CD4-positive, alpha-beta memory T cell (primary cell): Measurements from ENCODE around the gene MYO9B. TPM values are rescaled to one million over a fixed set of nuclear protein-coding genes. Genes with fewer than 3 reads are reported as not detected.
A peak's percentile ranks its signal among the peaks of the same experiment; 100 is the strongest.
"Not testable (repeated sequence)": the region's sequence is repeated elsewhere in the genome, so short reads cannot be mapped to it uniquely, and the experiment has no call there.

Source experiments
- CTCF ChIA-PET: fragments of 350-600 bp; sonication (Branson Sonifier 250); formaldehyde crosslinking; loops from one replicate; lab custom pipeline; 2021; ENCODE audit warnings: inconsistent platforms; ENCODE audit not compliant: partially characterized antibody; lab: Charles Lee
- POLR2A ChIA-PET: fragments of 350-600 bp; sonication (Branson Sonifier 250); formaldehyde crosslinking; loops from one replicate; lab custom pipeline; 2021; ENCODE audit not compliant: partially characterized antibody; lab: Charles Lee
- DNase-seq, 5 donors: peaks; one replicate each; pipeline versions ENCODE4 v3.0.0 to v3.0.0-alpha.2; 2020 to 2022; ENCODE audit warnings: mixed read lengths in 1 of 5
- H3K27ac ChIP-seq: one replicate; pipeline ENCODE4 v1.7.0; 2013; ENCODE audit warnings: low read depth, low read length
- H3K27me3 ChIP-seq: 2 replicates; pipeline ENCODE4 v1.7.0; 2013; ENCODE audit warnings: mild to moderate bottlenecking, low read length, moderate library complexity; ENCODE audit not compliant: insufficient read depth
- H3K36me3 ChIP-seq: 2 replicates; pipeline ENCODE4 v1.7.0; 2013; ENCODE audit warnings: mild to moderate bottlenecking, low read length, moderate library complexity; ENCODE audit not compliant: insufficient read depth
- H3K4me1 ChIP-seq: 2 replicates; pipeline ENCODE4 v1.7.0; 2013; ENCODE audit warnings: mild to moderate bottlenecking, low read length, moderate library complexity; ENCODE audit not compliant: insufficient read depth
- H3K4me3 ChIP-seq, 2 donors: one replicate each; pipeline ENCODE4 v1.7.0; 2013; ENCODE audit warnings: low read length in 2 of 2, mild to moderate bottlenecking in 1 of 2
- H3K9me3 ChIP-seq, 2 donors: one replicate each; pipeline ENCODE4 v1.7.0; 2013; ENCODE audit warnings: low read length in 2 of 2, control low read depth in 1 of 2; ENCODE audit not compliant: control insufficient read depth in 1 of 2
- H3K27ac Mint-ChIP-seq, 7 donors: one replicate each; pipeline ENCODE4 v1.8.0; 2020 to 2021; ENCODE audit warnings: mixed read lengths in 7 of 7, mild to moderate bottlenecking in 6 of 7, inconsistent platforms in 3 of 7, moderate library complexity in 3 of 7
- H3K27me3 Mint-ChIP-seq, 2 donors: one replicate each; pipeline ENCODE4 v1.8.0; 2020 to 2021; ENCODE audit warnings: mixed read lengths in 2 of 2
- H3K36me3 Mint-ChIP-seq, 2 donors: one replicate each; pipeline ENCODE4 v1.8.0; 2020 to 2021; ENCODE audit warnings: mixed read lengths in 2 of 2, inconsistent platforms in 1 of 2, mild to moderate bottlenecking in 1 of 2
- H3K4me1 Mint-ChIP-seq, 4 donors: one replicate each; pipeline ENCODE4 v1.8.0; 2020 to 2021; ENCODE audit warnings: mixed read lengths in 4 of 4, mild to moderate bottlenecking in 1 of 4
- H3K4me3 Mint-ChIP-seq, 8 donors: one replicate each; pipeline ENCODE4 v1.8.0; 2020 to 2021; ENCODE audit warnings: mixed read lengths in 8 of 8, mild to moderate bottlenecking in 7 of 8, moderate library complexity in 6 of 8, inconsistent platforms in 3 of 8
- H3K9me3 Mint-ChIP-seq, 8 donors: one replicate each; pipeline ENCODE4 v1.8.0; 2020 to 2021; ENCODE audit warnings: mixed read lengths in 8 of 8, mild to moderate bottlenecking in 5 of 8, inconsistent platforms in 3 of 8, moderate library complexity in 1 of 8
- intact Hi-C: fragments of 100-400 bp; cut with micrococcal nuclease; formaldehyde crosslinking; loops from one replicate; pipeline ENCODE4 v1.15.1; 2023
- polyA plus RNA-seq, 2 donors: library from polyadenylated mRNA; unstranded; fragments of 300-500 nt; fragmentation: Illumina TruSeq; gene quantifications; one replicate each; pipeline ENCODE4 v1.2.3, GENCODE V29; 2021
- total RNA-seq, 2 experiments: library from RNA; stranded (reverse); gene quantifications; one replicate each; pipeline ENCODE4 v1.2.3, GENCODE V29; 2021

The MYO9B gene
- total and polyA plus RNA-seq, 4 experiments from 2014 or later = 1.3 to 181 (median 101) TPM

GRCh38 chr19:17155251-17155650 is 79.7 kb downstream of the MYO9B start:
- H3K4me1 Mint-ChIP-seq = peaks cover 0 to 2% (median 0%) of the 10 kb centered on the region in 4 donors
- ChIA-PET CTCF (no interaction called here), POLR2A (no interaction called here)
- H3K9me3 Mint-ChIP-seq = peaks cover 0 to 1% (median 0%) of the 10 kb centered on the region in 8 donors
- no peaks in the 10 kb centered on the region for H3K27me3 ChIP-seq
- H3K9me3 ChIP-seq = no peaks in the 10 kb centered on the region
- peaks cover 45 to 65% of the 10 kb centered on the region in 2 donors for H3K36me3 Mint-ChIP-seq
- intact Hi-C loops = no loop called here
- no peak overlapping the region for H3K27ac Mint-ChIP-seq
- H3K4me3 ChIP-seq = no peak overlapping the region
- no peak overlapping the region for H3K27ac ChIP-seq
- H3K4me1 ChIP-seq = no peaks in the 10 kb centered on the region
- no peak for DNase-seq
- H3K36me3 ChIP-seq = peaks cover 59% of the 10 kb centered on the region
- no peaks in the 10 kb centered on the region for H3K27me3 Mint-ChIP-seq
- H3K4me3 Mint-ChIP-seq = no peak overlapping the region

- no peak overlapping the region for H3K27ac Mint-ChIP-seq
- peaks cover 0 to 1% (median 0%) of the 10 kb centered on the region in 8 donors for H3K9me3 Mint-ChIP-seq
- peaks cover 48 to 62% of the 10 kb centered on the region in 2 donors for H3K36me3 Mint-ChIP-seq
- no peak for DNase-seq
- H3K4me1 Mint-ChIP-seq = peaks cover 0 to 4% (median 1%) of the 10 kb centered on the region in 4 donors
- H3K27me3 ChIP-seq = no peaks in the 10 kb centered on the region
- H3K4me1 ChIP-seq = no peaks in the 10 kb centered on the region
- no peak overlapping the region for H3K4me3 ChIP-seq
- no peak overlapping the region for H3K27ac ChIP-seq
- no peak overlapping the region for H3K4me3 Mint-ChIP-seq
- H3K9me3 ChIP-seq = no peaks in the 10 kb centered on the region
- H3K27me3 Mint-ChIP-seq = no peaks in the 10 kb centered on the region
- ChIA-PET POLR2A (no interaction called here), CTCF (no interaction called here)
- H3K36me3 ChIP-seq = peaks cover 56% of the 10 kb centered on the region
- intact Hi-C loops = no loop called here
Measured at GRCh38 chr19:17156296-17156946, 80.8 kb downstream of the MYO9B start.

- no peak overlapping the region for H3K4me3 Mint-ChIP-seq
- ChIA-PET CTCF (no interaction called here), POLR2A (no interaction called here)
- no peak for DNase-seq
- no peaks in the 10 kb centered on the region for H3K27me3 ChIP-seq
- H3K4me1 Mint-ChIP-seq = peaks cover 0 to 4% (median 1%) of the 10 kb centered on the region in 4 donors
- H3K9me3 Mint-ChIP-seq = peaks cover 0 to 1% (median 0%) of the 10 kb centered on the region in 8 donors
- H3K4me3 ChIP-seq = no peak overlapping the region
- no peaks in the 10 kb centered on the region for H3K27me3 Mint-ChIP-seq
- H3K4me1 ChIP-seq = no peaks in the 10 kb centered on the region
- H3K27ac ChIP-seq = no peak overlapping the region
- H3K36me3 ChIP-seq = peaks cover 53% of the 10 kb centered on the region
- peak overlapping the region in 1 of 7 donors; percentile 64 for H3K27ac Mint-ChIP-seq
- peaks cover 45 to 59% of the 10 kb centered on the region in 2 donors for H3K36me3 Mint-ChIP-seq
- intact Hi-C loops = no loop called here
- no peaks in the 10 kb centered on the region for H3K9me3 ChIP-seq
Measured at GRCh38 chr19:17156947-17157302, 81.3 kb downstream of the MYO9B start.

- Histone ChIP-seq H3K27ac (no peak overlapping the region), H3K4me3 (no peak overlapping the region), H3K36me3 (peaks cover 57% of the 10 kb centered on the region), H3K4me1 (no peaks in the 10 kb centered on the region), H3K27me3 (no peaks in the 10 kb centered on the region), H3K9me3 (no peaks in the 10 kb centered on the region)
- ChIA-PET POLR2A (no interaction called here), CTCF (no interaction called here)
- Mint-ChIP-seq H3K4me3 (no peak overlapping the region), H3K27ac (no peak overlapping the region), H3K27me3 (no peaks in the 10 kb centered on the region), H3K9me3 (peaks cover 0 to 4% (median under 1%) of the 10 kb centered on the region in 8 donors), H3K4me1 (peaks cover 0 to 4% (median 1%) of the 10 kb centered on the region in 4 donors), H3K36me3 (peaks cover 55 to 68% of the 10 kb centered on the region in 2 donors)
- intact Hi-C loops = no loop called here
- DNase-seq = no peak
Measured at GRCh38 chr19:17158584-17158983, 83.0 kb downstream of the MYO9B start.

GRCh38 chr19:17159466-17160393 is 84.2 kb downstream of the MYO9B start:
- Mint-ChIP-seq H3K4me3 (no peak overlapping the region), H3K36me3 (peaks cover 60 to 68% of the 10 kb centered on the region in 2 donors), H3K27ac (peak overlapping the region in 3 of 7 donors; percentile 19 to 25 (median 21)), H3K9me3 (peaks cover 0 to 5% (median 2%) of the 10 kb centered on the region in 8 donors), H3K27me3 (no peaks in the 10 kb centered on the region), H3K4me1 (peaks cover 0 to 4% (median 1%) of the 10 kb centered on the region in 4 donors)
- no peak overlapping the region for H3K27ac ChIP-seq
- no peaks in the 10 kb centered on the region for H3K27me3 ChIP-seq
- no peak for DNase-seq
- ChIA-PET POLR2A (no interaction called here), CTCF (interaction anchor here (1.2 kb wide), 1 partner anchor 76 kb away, joined by 3 read pairs; no protein-coding TSS in a partner anchor)
- H3K36me3 ChIP-seq = peaks cover 54% of the 10 kb centered on the region
- no peaks in the 10 kb centered on the region for H3K9me3 ChIP-seq
- H3K4me3 ChIP-seq = no peak overlapping the region
- intact Hi-C loops = no loop called here
- H3K4me1 ChIP-seq = no peaks in the 10 kb centered on the region

GRCh38 chr19:17160908-17161307 is 85.3 kb downstream of the MYO9B start:
- no peak overlapping the region for H3K4me3 ChIP-seq
- no peak overlapping the region for H3K27ac ChIP-seq
- H3K9me3 ChIP-seq = no peaks in the 10 kb centered on the region
- Mint-ChIP-seq H3K27me3 (no peaks in the 10 kb centered on the region), H3K4me1 (peaks cover 0 to 4% (median 1%) of the 10 kb centered on the region in 4 donors), H3K27ac (peak overlapping the region in 3 of 7 donors; percentile 13 to 88 (median 73)), H3K4me3 (peak overlapping the region in 1 of 8 donors; percentile 42), H3K36me3 (peaks cover 63 to 75% of the 10 kb centered on the region in 2 donors), H3K9me3 (peaks cover 0 to 5% (median 2%) of the 10 kb centered on the region in 8 donors)
- no peaks in the 10 kb centered on the region for H3K4me1 ChIP-seq
- ChIA-PET CTCF (interaction anchor here (0.5 to 1.2 kb wide), 3 partner anchors 68 to 389 kb away, joined by 3 to 4 read pairs (median 3); no protein-coding TSS in a partner anchor), POLR2A (interaction anchor here (1.4 kb wide), 1 partner anchor 35 kb away, joined by 3 read pairs; no protein-coding TSS in a partner anchor)
- peak in 1 of 5 donors; percentile 4 for DNase-seq
- no peaks in the 10 kb centered on the region for H3K27me3 ChIP-seq
- peaks cover 56% of the 10 kb centered on the region for H3K36me3 ChIP-seq
- intact Hi-C loops = no loop called here

- H3K27ac Mint-ChIP-seq, intact Hi-C loops, H3K27me3 Mint-ChIP-seq, H3K9me3 ChIP-seq, H3K4me1 ChIP-seq, DNase-seq, H3K9me3 Mint-ChIP-seq, CTCF ChIA-PET, H3K4me3 Mint-ChIP-seq, H3K27ac ChIP-seq, H3K4me1 Mint-ChIP-seq, H3K4me3 ChIP-seq, H3K27me3 ChIP-seq: not testable (repeated sequence)
- H3K36me3 ChIP-seq = peaks cover 48% of the 10 kb centered on the region
- POLR2A ChIA-PET = interaction anchor here (1.4 kb wide), 1 partner anchor 37 kb away, joined by 3 read pairs; no protein-coding TSS in a partner anchor
- H3K36me3 Mint-ChIP-seq = peaks cover 62 to 72% of the 10 kb centered on the region in 2 donors
Measured at GRCh38 chr19:17162131-17162530, 86.6 kb downstream of the MYO9B start.
